NT2/D1 (cell line): ENCODE data around the gene NTRK2.

Source experiments
- SUZ12 ChIP-seq: IDR thresholded peaks from 2 replicates; pipeline ENCODE4 v1.6.1; 2011; ENCODE audit not compliant: insufficient read length, insufficient read depth; ENCODE audit errors: extremely low read depth
- YY1 ChIP-seq: IDR thresholded peaks from 2 replicates; pipeline ENCODE4 v1.6.1; 2011; ENCODE audit not compliant: insufficient read length, insufficient read depth
- ZNF274 ChIP-seq: IDR thresholded peaks from 2 replicates; pipeline ENCODE4 v1.6.1; 2011; ENCODE audit warnings: mild to moderate bottlenecking, low read depth, low read length

DNA sequence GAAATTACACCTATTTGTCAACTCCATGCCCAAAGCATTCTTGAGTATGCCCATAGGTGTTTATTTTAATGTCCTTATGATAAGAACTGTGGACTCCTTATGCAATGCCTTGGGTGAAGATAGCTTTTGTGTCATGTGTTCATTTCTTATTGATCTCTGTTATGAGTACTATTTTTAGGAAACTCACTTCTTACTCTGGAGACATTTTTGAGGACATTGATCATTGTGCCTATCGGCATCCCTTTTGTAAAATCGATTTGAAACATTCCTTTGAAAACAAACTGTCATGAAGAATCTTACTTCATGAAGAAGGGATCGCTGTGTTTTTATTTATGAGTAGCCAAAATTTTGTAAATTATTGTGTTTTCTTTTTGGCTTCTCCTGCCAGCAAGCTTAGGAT, 257.3 kb downstream of the NTRK2 start:
- TF ChIP-seq SUZ12 (no peak), ZNF274 (no peak), YY1 (no peak)
